ENCODE measurements around the gene ABCG4. TPM values are rescaled to one million over a fixed set of nuclear protein-coding genes. Genes with fewer than 3 reads are reported as not detected.
A peak's percentile ranks its signal among the peaks of the same experiment; 100 is the strongest.

ABCG4 gene
- polyA plus RNA-seq, 1 donor from 2014 or later: 1.5 TPM

- Histone ChIP-seq H3K9ac (ENCODE audit: low read length) (no peak overlapping the region), H3K4me3 (ENCODE audit: low read length) (no peak overlapping the region), H3K27ac (ENCODE audit: low read length) (no peak overlapping the region)
These were observed 55.2 kb downstream of the ABCG4 start for GRCh38 chr11:119204066-119204465.

GRCh38 chr11:119205080-119205479, 56.2 kb downstream of the ABCG4 start:
- TF ChIP-seq TAF1 (IDR thresholded peaks at IDR 0.05; ENCODE audit: low read depth) (peak; percentile 14), EZH2 (IDR thresholded peaks at IDR 0.05; ENCODE audit: borderline replicate concordance, insufficient read depth, low read length, poor library complexity, severe bottlenecking) (no peak), CTCF (IDR thresholded peaks at IDR 0.05; ENCODE audit: poor library complexity, severe bottlenecking) (no peak)
- no peaks in the 10 kb centered on the region for H3K9me3 ChIP-seq (ENCODE audit: low read length)
- H2AFZ ChIP-seq (ENCODE audit: low read depth, low read length): no peak overlapping the region
- H3F3A ChIP-seq (ENCODE audit: insufficient read depth, low read length, poor library complexity, severe bottlenecking): no peaks in the 10 kb centered on the region
- no peaks in the 10 kb centered on the region for H3K27me3 ChIP-seq (ENCODE audit: insufficient read depth, low read depth, low read length)
- H3K4me2 ChIP-seq (ENCODE audit: low read length): no peak overlapping the region
- no peak overlapping the region for H3K4me3 ChIP-seq (ENCODE audit: low read length)
- no peak overlapping the region for H3K9ac ChIP-seq (ENCODE audit: low read length)
- no peaks in the 10 kb centered on the region for H4K20me1 ChIP-seq (ENCODE audit: insufficient read depth)
- H3K27ac ChIP-seq (ENCODE audit: low read length): no peak overlapping the region
- H3K9me2 ChIP-seq (ENCODE audit: insufficient read depth, low read length): no peaks in the 10 kb centered on the region
- no peaks in the 10 kb centered on the region for H3K36me3 ChIP-seq (ENCODE audit: insufficient read depth, low read length)
- H3K79me2 ChIP-seq (replicated peaks; ENCODE audit: insufficient read depth, low read length): peaks cover 33% of the 10 kb centered on the region

More at GRCh38 chr11:119204066-119204465, 55.2 kb downstream of the ABCG4 start:
- H3K4me2 ChIP-seq (ENCODE audit: low read length): no peak overlapping the region
- H3K9me3 ChIP-seq (ENCODE audit: low read length): no peaks in the 10 kb centered on the region
- H4K20me1 ChIP-seq (ENCODE audit: insufficient read depth): no peaks in the 10 kb centered on the region
- no peak overlapping the region for H2AFZ ChIP-seq (ENCODE audit: low read depth, low read length)
- H3K36me3 ChIP-seq (ENCODE audit: insufficient read depth, low read length): no peaks in the 10 kb centered on the region
- H3K9me2 ChIP-seq (ENCODE audit: insufficient read depth, low read length): no peaks in the 10 kb centered on the region
- no peaks in the 10 kb centered on the region for H3K27me3 ChIP-seq (ENCODE audit: insufficient read depth, low read depth, low read length)
- H3F3A ChIP-seq (ENCODE audit: insufficient read depth, low read length, poor library complexity, severe bottlenecking): no peaks in the 10 kb centered on the region
- peaks cover 24% of the 10 kb centered on the region for H3K79me2 ChIP-seq (replicated peaks; ENCODE audit: insufficient read depth, low read length)
- TF ChIP-seq REST (IDR thresholded peaks at IDR 0.05; ENCODE audit: borderline replicate concordance): no peak
- no peak for TF ChIP-seq TAF1 (IDR thresholded peaks at IDR 0.05; ENCODE audit: low read depth)
- no peak for TF ChIP-seq RAD21 (conservative IDR thresholded peaks at IDR 0.05)
- TF ChIP-seq CTCF (IDR thresholded peaks at IDR 0.05; ENCODE audit: poor library complexity, severe bottlenecking): no peak
- no peak for TF ChIP-seq SMC3 (conservative IDR thresholded peaks at IDR 0.05; ENCODE audit: poor library complexity)
- TF ChIP-seq MXI1 (conservative IDR thresholded peaks at IDR 0.05; ENCODE audit: poor library complexity, severe bottlenecking): no peak
- no peak for TF ChIP-seq EZH2 (IDR thresholded peaks at IDR 0.05; ENCODE audit: borderline replicate concordance, insufficient read depth, low read length, poor library complexity, severe bottlenecking)
- no peak for TF ChIP-seq POLR2AphosphoS5 (IDR thresholded peaks at IDR 0.05)
- TF ChIP-seq EP300 (conservative IDR thresholded peaks at IDR 0.05; ENCODE audit: poor library complexity, severe bottlenecking): no peak

Data from neural cell (in vitro differentiated cells).